Measurements from ENCODE around the gene MFRP. TPM values are rescaled to one million over a fixed set of nuclear protein-coding genes. Genes with fewer than 3 reads are reported as not detected.
A peak's percentile ranks its signal among the peaks of the same experiment; 100 is the strongest.

Gene MFRP
- total RNA-seq, 4 donors from 2014 or later, result not detected

DNA sequence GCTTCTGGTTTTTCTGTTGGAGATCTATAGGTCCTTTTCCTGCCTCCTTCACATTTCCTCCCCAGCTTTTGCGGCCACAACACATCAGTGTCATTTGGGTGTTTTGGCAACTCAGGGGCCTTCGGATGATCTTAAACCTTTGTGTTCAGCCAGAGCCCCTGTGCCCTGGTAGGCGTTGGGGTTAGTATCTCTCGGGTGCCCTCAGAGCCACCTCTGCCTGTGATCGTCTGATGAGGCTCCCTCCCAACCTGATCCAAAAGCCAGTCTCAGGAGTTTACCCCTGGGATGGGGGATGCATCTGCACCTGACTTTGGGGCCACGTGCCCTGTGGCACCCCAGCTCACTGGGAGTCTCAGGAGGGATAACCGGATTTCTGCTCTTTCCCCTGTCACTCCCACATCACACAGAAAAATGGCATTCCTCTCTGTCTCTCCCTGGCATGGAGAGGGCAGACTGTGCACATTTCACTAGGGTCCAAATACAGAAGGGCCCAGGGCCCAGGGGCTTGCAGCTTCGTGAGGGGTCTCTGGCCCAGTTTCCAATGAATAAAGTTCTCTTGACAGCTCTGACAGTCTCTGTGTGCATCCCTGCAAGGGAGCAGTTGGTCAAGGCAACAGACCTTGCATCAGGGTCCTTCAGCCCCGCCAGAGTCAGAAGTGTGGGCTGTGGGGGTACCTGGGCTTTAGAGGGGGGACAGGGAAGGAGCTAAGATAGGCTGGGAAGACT, 9.6 kb downstream of the MFRP start:
- Histone ChIP-seq H3K27ac (no peak overlapping the region), H3K9me3 (no peaks in the 10 kb centered on the region), H3K4me1 (peaks cover 19 to 52% of the 10 kb centered on the region in 2 donors), H3K36me3 (no peaks in the 10 kb centered on the region), H3K27me3 (no peaks in the 10 kb centered on the region), H3K4me3 (replicated peaks in 1 of 3) (no peak overlapping the region)
- WGBS, 2 donors, result 88 to 89% methylated on average over 8 to 9 of the region's 9 CpGs
- DNase-seq, result no peak
- intact Hi-C loops (cut with DNase I), result no loop called here
- TF ChIP-seq, protein P1, sequence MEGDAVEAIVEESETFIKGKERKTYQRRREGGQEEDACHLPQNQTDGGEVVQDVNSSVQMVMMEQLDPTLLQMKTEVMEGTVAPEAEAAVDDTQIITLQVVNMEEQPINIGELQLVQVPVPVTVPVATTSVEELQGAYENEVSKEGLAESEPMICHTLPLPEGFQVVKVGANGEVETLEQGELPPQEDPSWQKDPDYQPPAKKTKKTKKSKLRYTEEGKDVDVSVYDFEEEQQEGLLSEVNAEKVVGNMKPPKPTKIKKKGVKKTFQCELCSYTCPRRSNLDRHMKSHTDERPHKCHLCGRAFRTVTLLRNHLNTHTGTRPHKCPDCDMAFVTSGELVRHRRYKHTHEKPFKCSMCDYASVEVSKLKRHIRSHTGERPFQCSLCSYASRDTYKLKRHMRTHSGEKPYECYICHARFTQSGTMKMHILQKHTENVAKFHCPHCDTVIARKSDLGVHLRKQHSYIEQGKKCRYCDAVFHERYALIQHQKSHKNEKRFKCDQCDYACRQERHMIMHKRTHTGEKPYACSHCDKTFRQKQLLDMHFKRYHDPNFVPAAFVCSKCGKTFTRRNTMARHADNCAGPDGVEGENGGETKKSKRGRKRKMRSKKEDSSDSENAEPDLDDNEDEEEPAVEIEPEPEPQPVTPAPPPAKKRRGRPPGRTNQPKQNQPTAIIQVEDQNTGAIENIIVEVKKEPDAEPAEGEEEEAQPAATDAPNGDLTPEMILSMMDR (IDR thresholded peaks at IDR 0.05), result no peak
- no peak for TF ChIP-seq POLR2A (IDR thresholded peaks at IDR 0.05)

DNA sequence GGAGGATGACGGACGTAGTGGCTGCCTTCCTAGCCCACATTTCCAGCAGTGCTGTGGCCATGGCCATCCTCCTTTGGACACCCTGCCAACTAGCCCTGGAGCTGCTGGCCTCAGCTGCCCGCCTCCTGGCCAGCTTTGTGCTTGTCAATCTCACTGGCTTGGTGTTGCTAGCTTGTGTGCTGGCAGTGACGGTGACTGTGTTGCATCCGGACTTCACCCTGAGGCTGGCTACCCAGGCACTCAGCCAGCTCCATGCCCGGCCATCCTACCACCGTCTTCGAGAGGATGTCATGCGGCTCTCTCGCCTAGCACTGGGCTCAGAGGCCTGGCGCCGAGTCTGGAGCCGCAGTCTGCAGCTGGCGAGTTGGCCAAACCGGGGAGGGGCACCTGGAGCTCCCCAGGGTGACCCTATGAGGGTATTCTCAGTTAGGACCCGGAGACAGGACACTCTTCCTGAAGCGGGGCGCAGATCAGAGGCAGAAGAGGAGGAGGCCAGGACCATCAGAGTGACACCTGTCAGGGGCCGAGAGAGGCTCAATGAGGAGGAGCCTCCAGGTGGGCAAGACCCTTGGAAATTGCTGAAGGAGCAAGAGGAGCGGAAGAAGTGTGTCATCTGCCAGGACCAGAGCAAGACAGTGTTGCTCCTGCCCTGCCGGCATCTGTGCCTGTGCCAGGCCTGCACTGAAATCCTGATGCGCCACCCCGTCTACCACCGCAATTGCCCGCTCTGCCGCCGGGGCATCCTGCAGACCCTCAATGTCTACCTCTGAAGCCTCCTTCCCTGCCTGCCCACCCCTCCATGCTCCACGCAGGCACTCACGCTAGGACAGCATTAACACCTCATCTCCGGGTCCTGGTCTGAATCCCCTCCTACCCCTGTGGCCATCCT, 10.6 kb downstream of the MFRP start:
- Histone ChIP-seq H3K4me3 (replicated peaks in 1 of 3) (no peak overlapping the region), H3K27ac (no peak overlapping the region), H3K9me3 (no peaks in the 10 kb centered on the region), H3K4me1 (peaks cover 16 to 45% of the 10 kb centered on the region in 2 donors), H3K27me3 (no peaks in the 10 kb centered on the region), H3K36me3 (no peaks in the 10 kb centered on the region)
- 92% methylated on average over 24 to 27 of the region's 30 CpGs for WGBS, 2 donors
- DNase-seq, result no peak
- intact Hi-C loops (cut with DNase I), result no loop called here
- TF ChIP-seq, protein P1 (IDR thresholded peaks at IDR 0.05), result no peak
- no peak for TF ChIP-seq POLR2A (IDR thresholded peaks at IDR 0.05)

DNA sequence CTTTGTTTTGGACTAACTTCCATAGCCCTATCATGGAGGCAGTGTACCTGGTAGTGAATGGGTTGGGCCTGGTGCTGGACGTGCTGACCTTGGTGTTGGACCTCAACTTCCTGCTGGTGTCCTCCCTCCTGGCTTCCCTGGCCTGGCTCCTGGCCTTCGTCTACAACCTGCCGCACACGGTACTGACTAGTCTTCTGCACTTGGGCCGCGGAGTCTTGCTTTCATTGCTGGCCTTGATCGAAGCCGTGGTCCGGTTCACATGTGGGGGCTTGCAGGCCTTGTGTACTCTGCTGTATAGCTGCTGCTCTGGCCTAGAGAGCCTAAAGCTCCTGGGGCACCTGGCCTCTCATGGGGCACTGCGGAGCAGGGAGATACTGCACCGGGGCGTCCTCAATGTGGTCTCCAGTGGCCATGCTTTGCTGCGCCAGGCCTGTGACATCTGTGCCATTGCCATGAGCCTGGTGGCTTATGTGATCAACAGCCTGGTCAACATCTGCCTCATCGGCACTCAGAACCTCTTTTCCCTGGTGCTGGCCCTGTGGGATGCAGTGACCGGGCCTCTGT, 11.3 kb downstream of the MFRP start:
- H3K27ac ChIP-seq, result peak overlapping the region in 1 of 3 donors; percentile 71
- H3K27me3 ChIP-seq, result no peaks in the 10 kb centered on the region
- H3K9me3 ChIP-seq, result no peaks in the 10 kb centered on the region
- H3K4me1 ChIP-seq, result peaks cover 11 to 38% of the 10 kb centered on the region in 2 donors
- no peak for DNase-seq
- intact Hi-C loops (cut with DNase I), result no loop called here
- TF ChIP-seq, protein P1 (IDR thresholded peaks at IDR 0.05), result no peak
- TF ChIP-seq POLR2A (IDR thresholded peaks at IDR 0.05), result no peak
- WGBS, 2 donors, result 60 to 75% methylated on average over 7 to 15 of the region's 15 CpGs
- H3K4me3 ChIP-seq (replicated peaks in 1 of 3), result peak overlapping the region; percentile 32 to 95 (median 78)
- H3K36me3 ChIP-seq, result no peaks in the 10 kb centered on the region

DNA sequence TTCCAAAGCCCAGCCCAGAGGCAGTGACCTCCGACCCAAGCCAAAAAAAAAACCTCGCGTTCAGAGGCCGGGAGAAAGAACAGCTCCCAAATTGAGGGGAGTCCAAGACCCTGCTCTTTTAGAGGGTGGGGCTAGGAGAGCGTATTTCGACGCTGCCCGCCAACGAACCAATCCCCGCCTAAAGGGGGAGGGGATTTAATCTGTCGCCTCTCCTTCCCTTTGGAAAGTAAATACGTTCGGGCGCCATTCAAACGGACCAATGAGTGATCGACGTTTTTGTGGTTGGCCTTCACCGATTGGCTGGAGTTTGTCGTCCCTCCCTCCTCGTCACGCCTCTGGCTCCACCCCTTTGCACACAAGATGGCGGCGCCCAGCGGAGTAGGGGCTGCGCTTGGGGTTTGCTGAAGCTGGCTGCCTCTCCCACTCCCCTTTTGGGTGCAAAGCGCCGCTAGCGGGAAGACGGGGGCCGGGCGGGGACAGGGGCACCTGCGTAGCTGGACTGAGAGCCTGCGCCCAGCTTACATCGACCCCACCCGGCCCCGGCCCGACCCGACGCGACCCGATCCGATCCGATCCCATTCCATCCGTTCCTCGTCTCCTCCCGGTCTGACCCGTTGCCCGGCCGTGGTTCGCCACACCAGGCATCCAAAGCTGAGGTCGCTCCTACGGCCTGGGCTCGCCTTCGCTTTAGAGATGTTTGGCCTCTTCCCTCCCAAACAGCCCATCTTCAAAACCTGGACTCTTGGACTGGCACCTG, 12.2 kb downstream of the MFRP start, which contains the start of gene RNF26:
RNF26 (plus strand) TSS at position 354 of the 757 bp plus-strand sequence. CDS start 596 bp downstream, outside the sequence.
- H3K4me3 ChIP-seq (replicated peaks in 1 of 3), result peak within 1 kb of the TSS; percentile 32 to 95 (median 78)
- intact Hi-C loops (cut with DNase I), result no loop called here
- TF ChIP-seq, protein P1 (IDR thresholded peaks at IDR 0.05), result no peak
- peak in 1 of 2 donors; percentile 78 for TF ChIP-seq POLR2A (IDR thresholded peaks at IDR 0.05)
- peak within 1 kb of the TSS in 2 of 3 donors; percentile 71 to 77 for H3K27ac ChIP-seq
- no peaks in the 10 kb centered on the region for H3K36me3 ChIP-seq
- no peaks in the 10 kb centered on the region for H3K9me3 ChIP-seq
- 0 to 1% methylated on average over 28 to 42 of the region's 54 CpGs for WGBS, 2 donors
- no peaks in the 10 kb centered on the region for H3K27me3 ChIP-seq
- DNase-seq, result peak; percentile 96
- H3K4me1 ChIP-seq, result peaks cover 10 to 30% of the 10 kb centered on the region in 2 donors

Measured in thyroid gland (tissue), 4 donors.